ENCODE results near the gene PRR14L.

GRCh38 chr22:31737932-31738331 lies 12.0 kb downstream of the PRR14L start:
- no peak for TF ChIP-seq CTCF (IDR thresholded peaks at IDR 0.05)
- no peak for TF ChIP-seq POLR2A (IDR thresholded peaks at IDR 0.05)
